Lower leg skin (tissue), 4 donors: ENCODE data around the gene RNF215. TPM values are rescaled to one million over a fixed set of nuclear protein-coding genes. Genes with fewer than 3 reads are reported as not detected.

Experiments used
- DNase-seq, 2 donors: peaks; one replicate each; pipeline ENCODE4 v3.0.0-alpha.2; 2019; ENCODE audit warnings: low spot score in 2 of 2
- H3K4me3 ChIP-seq: fragments of 200-600 bp; sonication (generic); 2 replicates; pipeline ENCODE4 v1.5.1; 2017; ENCODE audit warnings: mild to moderate bottlenecking, low read depth; ENCODE audit not compliant: poor library complexity, severe bottlenecking
- CTCF ChIP-seq, 3 donors: fragments of 450-650 bp; IDR thresholded peaks; one replicate each; pipeline ENCODE4 v1.5.1; 2016; ENCODE audit warnings: antibody characterized with exemption in 3 of 3, mild to moderate bottlenecking in 3 of 3, moderate library complexity in 2 of 3
- POLR2A ChIP-seq, 2 donors: fragments of 450-650 bp; IDR thresholded peaks; one replicate each; pipeline ENCODE4 v1.6.1; 2016 to 2017; ENCODE audit warnings: antibody characterized with exemption in 2 of 2, mild to moderate bottlenecking in 1 of 2, moderate library complexity in 1 of 2
- WGBS, 2 donors: methylation state at CpG; one replicate each; pipeline ENCODE4 v1.1.5; 2018; 5-methylcytosine and 5-hydroxymethylcytosine counted together
- intact Hi-C: fragments of 100-400 bp; cut with DNase I; formaldehyde crosslinking; loops from one replicate; pipeline ENCODE4 v1.15.0; 2023; ENCODE audit warnings: low total_unique reads
- total RNA-seq, 4 donors: library from RNA; depleted of rRNA; stranded (reverse); fragments of >200 nt; gene quantifications; one replicate each; pipeline ENCODE4 v1.1.0, GENCODE V29; 2016

Gene RNF215
- total RNA-seq, 4 donors from 2014 or later, result 6.9 to 7.8 (median 7.3) TPM

GRCh38 chr22:30373331-30374325 lies 13.6 kb downstream of the RNF215 start:
- no peak for DNase-seq
- TF ChIP-seq CTCF (IDR thresholded peaks at IDR 0.05) (no peak), POLR2A (IDR thresholded peaks at IDR 0.05) (no peak)
- intact Hi-C loops, result no loop called here
- WGBS, 2 donors, result 84 to 85% methylated on average over 18 to 31 of the region's 33 CpGs
- H3K4me3 ChIP-seq, result no peak overlapping the region

GRCh38 chr22:30372915-30373314 lies 14.3 kb downstream of the RNF215 start:
- no peak overlapping the region for H3K4me3 ChIP-seq
- TF ChIP-seq POLR2A (IDR thresholded peaks at IDR 0.05) (no peak), CTCF (IDR thresholded peaks at IDR 0.05) (no peak)
- WGBS, 2 donors, result 46 to 57% methylated on average over 5 to 8 of the region's 8 CpGs
- DNase-seq, result no peak
- intact Hi-C loops, result no loop called here

GRCh38 chr22:30371981-30372380 lies 15.2 kb downstream of the RNF215 start:
- no peak overlapping the region for H3K4me3 ChIP-seq
- no peak for TF ChIP-seq CTCF (IDR thresholded peaks at IDR 0.05)
- TF ChIP-seq POLR2A (IDR thresholded peaks at IDR 0.05), result no peak
- intact Hi-C loops, result no loop called here
- DNase-seq, result no peak
- 86 to 88% methylated on average over 8 to 13 of the region's 13 CpGs for WGBS, 2 donors

- TF ChIP-seq POLR2A (IDR thresholded peaks at IDR 0.05) (no peak), CTCF (IDR thresholded peaks at IDR 0.05) (no peak)
- WGBS, 2 donors, result 92 to 95% methylated on average over 9 of the region's 9 CpGs
- no peak for DNase-seq
- H3K4me3 ChIP-seq, result no peak overlapping the region
- intact Hi-C loops, result no loop called here
Observed at GRCh38 chr22:30371321-30371720, 15.9 kb downstream of the RNF215 start.

- TF ChIP-seq CTCF (IDR thresholded peaks at IDR 0.05), result no peak
- TF ChIP-seq POLR2A (IDR thresholded peaks at IDR 0.05), result no peak
- intact Hi-C loops, result no loop called here
- no peak for DNase-seq
- 81 to 87% methylated on average over 16 to 19 of the region's 19 CpGs for WGBS, 2 donors
- no peak overlapping the region for H3K4me3 ChIP-seq
Observed at GRCh38 chr22:30370641-30371230, 16.5 kb downstream of the RNF215 start.
